Measurements from ENCODE around the gene PSPC1. TPM values are rescaled to one million over a fixed set of nuclear protein-coding genes. Genes with fewer than 3 reads are reported as not detected.
A peak's percentile ranks its signal among the peaks of the same experiment; 100 is the strongest.
"Not testable (repeated sequence)": the region's sequence is repeated elsewhere in the genome, so short reads cannot be mapped to it uniquely, and the experiment has no call there.

Gene PSPC1
- total RNA-seq, 2 experiments from 2014 or later = 61.8 to 62.2 TPM

DNA sequence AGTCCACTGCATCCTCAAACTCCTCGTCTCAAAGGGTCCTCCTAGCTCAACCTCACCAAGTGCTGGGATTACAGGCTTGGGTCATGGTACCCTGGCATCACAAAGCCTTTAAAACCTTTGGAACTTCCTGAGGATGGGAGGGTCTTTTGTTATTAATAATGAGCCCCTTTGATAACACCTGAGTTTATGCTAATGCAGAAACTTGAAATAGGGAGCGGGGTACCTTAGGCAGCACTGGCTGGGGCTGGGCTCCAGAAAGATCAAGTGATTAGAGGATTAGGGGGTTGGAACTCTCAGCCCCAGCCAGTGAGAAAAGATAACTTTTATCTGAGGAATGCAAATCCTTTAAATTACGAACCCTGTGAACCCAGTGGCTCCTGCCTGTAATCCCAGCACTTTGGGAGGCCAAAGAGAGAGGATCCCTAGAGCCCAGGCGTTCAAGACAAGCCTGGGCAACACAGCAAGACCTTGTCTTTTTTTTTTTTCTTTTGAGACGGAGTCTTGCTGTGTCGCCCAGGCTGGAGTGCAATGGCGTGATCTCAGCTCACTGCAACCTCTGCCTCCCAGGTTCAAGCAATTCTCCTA, 9.3 kb upstream of the PSPC1 start:
- H3K4me1 Mint-ChIP-seq (ENCODE audit: low read depth) = no peaks in the 10 kb centered on the region
- H3K27me3 Mint-ChIP-seq = no peaks in the 10 kb centered on the region
- ChIA-PET POLR2A (interaction anchor here (1.6 kb wide), 1 partner anchor 9 kb away, joined by 3 read pairs; the partner anchor contains the start of gene PSPC1), CTCF (interaction anchor here (0.9 kb wide), 1 partner anchor 26 kb away, joined by 3 read pairs; no protein-coding TSS in a partner anchor)
- TF ChIP-seq, protein P1, sequence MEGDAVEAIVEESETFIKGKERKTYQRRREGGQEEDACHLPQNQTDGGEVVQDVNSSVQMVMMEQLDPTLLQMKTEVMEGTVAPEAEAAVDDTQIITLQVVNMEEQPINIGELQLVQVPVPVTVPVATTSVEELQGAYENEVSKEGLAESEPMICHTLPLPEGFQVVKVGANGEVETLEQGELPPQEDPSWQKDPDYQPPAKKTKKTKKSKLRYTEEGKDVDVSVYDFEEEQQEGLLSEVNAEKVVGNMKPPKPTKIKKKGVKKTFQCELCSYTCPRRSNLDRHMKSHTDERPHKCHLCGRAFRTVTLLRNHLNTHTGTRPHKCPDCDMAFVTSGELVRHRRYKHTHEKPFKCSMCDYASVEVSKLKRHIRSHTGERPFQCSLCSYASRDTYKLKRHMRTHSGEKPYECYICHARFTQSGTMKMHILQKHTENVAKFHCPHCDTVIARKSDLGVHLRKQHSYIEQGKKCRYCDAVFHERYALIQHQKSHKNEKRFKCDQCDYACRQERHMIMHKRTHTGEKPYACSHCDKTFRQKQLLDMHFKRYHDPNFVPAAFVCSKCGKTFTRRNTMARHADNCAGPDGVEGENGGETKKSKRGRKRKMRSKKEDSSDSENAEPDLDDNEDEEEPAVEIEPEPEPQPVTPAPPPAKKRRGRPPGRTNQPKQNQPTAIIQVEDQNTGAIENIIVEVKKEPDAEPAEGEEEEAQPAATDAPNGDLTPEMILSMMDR (IDR thresholded peaks at IDR 0.05) = no peak
- intact Hi-C loops (cut with micrococcal nuclease) = no loop called here
- H3K36me3 Mint-ChIP-seq (ENCODE audit: low read depth) = no peaks in the 10 kb centered on the region
- no peak overlapping the region for H3K4me3 Mint-ChIP-seq
- DNase-seq (no peak), ATAC-seq (no peak)
- H3K27ac Mint-ChIP-seq = no peak overlapping the region
- no peaks in the 10 kb centered on the region for H3K9me3 Mint-ChIP-seq

DNA sequence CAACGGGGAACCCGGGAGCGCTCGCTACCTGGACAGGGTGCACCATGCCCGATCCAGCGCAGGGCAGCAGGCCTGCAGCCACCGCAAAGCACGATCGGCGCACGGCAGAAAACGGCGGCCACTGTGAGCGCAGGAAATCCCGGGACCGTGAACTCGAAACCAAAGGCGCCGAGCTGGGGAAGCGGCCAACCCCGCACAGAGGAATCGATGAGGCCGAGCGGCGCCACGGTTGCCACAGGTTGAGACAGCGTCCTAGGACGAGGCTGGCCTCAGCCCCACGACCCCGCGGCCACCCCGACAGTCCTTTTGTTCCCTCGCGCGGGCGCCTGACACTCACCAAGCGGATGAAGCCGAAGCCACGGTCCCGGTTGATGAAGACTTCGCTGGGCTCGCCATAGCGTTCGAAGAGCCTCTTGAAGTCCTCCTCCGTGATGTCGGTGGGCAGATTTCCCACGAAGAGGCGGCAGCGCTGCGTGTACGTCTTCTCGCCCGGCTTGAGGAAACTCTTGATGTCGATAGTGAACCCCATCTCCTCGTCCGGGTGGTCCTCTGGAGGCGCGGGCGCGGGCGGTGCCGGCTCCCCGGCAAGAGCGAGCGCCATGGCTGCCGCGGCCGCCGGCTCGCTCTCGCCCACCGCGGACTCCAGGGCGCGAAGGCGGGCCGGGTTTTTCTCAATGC, 557 bp downstream of the PSPC1 start:
- ChIA-PET POLR2A (interaction anchor here (0.8 to 2.6 kb wide), 7 partner anchors 11 to 86 kb away, joined by 3 to 9 read pairs (median 6); partner anchors contain the start of gene ZMYM5), CTCF (interaction anchor here (1.4 to 1.7 kb wide), 2 partner anchors 12 to 82 kb away, joined by 3 to 9 read pairs; no protein-coding TSS in a partner anchor)
- peak; percentile 47 for ATAC-seq

DNA sequence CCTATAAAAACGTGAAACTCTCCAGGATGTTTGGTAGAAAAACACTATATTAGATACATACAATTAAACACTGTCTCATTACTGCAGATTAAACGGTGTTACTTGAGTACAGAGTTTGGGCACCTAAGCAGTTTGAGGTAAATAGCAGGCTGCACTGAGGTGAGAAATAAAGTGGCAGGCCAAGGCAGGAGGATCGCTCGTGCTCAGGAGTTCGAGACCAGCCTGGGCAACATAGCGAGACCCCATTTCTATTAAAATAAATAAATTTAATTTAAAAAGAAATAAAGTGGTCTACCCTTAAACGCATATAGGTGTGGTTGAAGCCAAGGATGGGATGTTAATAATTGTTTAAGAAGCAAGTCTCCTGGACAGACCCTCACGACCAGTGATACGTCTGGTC, 1.2 kb downstream of the PSPC1 start:
- Mint-ChIP-seq H3K36me3 (ENCODE audit: low read depth) (peaks cover 19% of the 10 kb centered on the region), H3K27me3 (no peaks in the 10 kb centered on the region), H3K4me1 (ENCODE audit: low read depth) (peaks cover 5% of the 10 kb centered on the region), H3K9me3 (peaks cover 1% of the 10 kb centered on the region), H3K4me3 (peak overlapping the region; percentile 82), H3K27ac (peak overlapping the region; percentile 97)
- DNase-seq (peak; percentile 19), ATAC-seq (no peak)
- ChIA-PET CTCF (interaction anchor here (1.4 to 1.7 kb wide), 2 partner anchors 11 to 83 kb away, joined by 3 to 9 read pairs; no protein-coding TSS in a partner anchor), POLR2A (interaction anchor here (0.8 to 2.6 kb wide), 7 partner anchors 10 to 86 kb away, joined by 3 to 9 read pairs (median 6); partner anchors contain the start of gene ZMYM5)
- TF ChIP-seq, protein P1 (IDR thresholded peaks at IDR 0.05) = no peak
- intact Hi-C loops (cut with micrococcal nuclease) = loop anchor here (10.0 kb wide), 2 partner anchors 83 to 183 kb away; partner anchors contain the start of gene ZMYM5

More for the DNA sequence above, 557 bp downstream of the PSPC1 start:
- peak; percentile 64 for DNase-seq
- peaks cover 5% of the 10 kb centered on the region for H3K4me1 Mint-ChIP-seq (ENCODE audit: low read depth)
- H3K36me3 Mint-ChIP-seq (ENCODE audit: low read depth) = peaks cover 19% of the 10 kb centered on the region
- H3K9me3 Mint-ChIP-seq = peaks cover 1% of the 10 kb centered on the region
- peak overlapping the region; percentile 82 for H3K4me3 Mint-ChIP-seq
- TF ChIP-seq, protein P1 (IDR thresholded peaks at IDR 0.05) = no peak
- H3K27me3 Mint-ChIP-seq = no peaks in the 10 kb centered on the region
- H3K27ac Mint-ChIP-seq = peak overlapping the region; percentile 97
- intact Hi-C loops (cut with micrococcal nuclease) = loop anchor here (10.0 kb wide), 2 partner anchors 83 to 183 kb away; partner anchors contain the start of gene ZMYM5

DNA sequence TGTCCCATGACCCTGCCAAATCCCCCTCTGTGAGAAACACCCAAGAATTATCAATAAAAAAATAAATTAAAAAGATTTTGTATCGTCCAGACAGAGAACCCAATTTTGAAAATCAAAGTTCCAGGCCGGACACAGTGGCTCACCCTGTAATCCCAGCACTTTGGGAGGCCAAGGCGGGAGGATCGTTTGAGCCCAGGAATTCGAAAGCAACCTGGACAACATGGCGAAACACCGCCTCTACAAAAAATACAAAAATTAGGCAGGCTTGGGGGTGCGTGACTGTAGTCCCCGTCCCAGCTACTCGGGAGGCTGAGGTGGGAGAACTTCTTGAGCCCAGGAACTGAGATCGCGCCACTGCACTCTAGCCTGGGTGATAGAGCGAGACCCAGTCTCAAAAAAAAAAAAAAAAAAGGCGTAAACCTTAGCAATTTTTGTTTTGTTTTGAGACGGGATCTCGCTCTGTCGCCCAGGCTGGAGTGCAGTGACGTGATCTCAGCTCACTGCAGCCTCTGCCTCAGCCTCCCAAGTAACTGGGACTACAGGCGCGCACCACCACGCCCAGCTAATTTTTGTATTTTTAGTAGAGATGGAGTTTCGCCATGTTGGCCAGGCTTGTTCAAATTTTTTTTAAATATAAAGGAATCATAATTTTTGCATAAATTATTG, 1.9 kb downstream of the PSPC1 start:
- not testable (repeated sequence) for H3K27me3 Mint-ChIP-seq; ATAC-seq; H3K9me3 Mint-ChIP-seq; H3K4me1 Mint-ChIP-seq (ENCODE audit: low read depth)
- POLR2A ChIA-PET = interaction anchor here (0.8 to 2.6 kb wide), 4 partner anchors 10 to 87 kb away, joined by 3 to 8 read pairs (median 4); no protein-coding TSS in a partner anchor
- Mint-ChIP-seq H3K36me3 (ENCODE audit: low read depth) (peaks cover 20% of the 10 kb centered on the region), H3K27ac (peak overlapping the region; percentile 76), H3K4me3 (peak overlapping the region; percentile 82)
- intact Hi-C loops (cut with micrococcal nuclease) = loop anchor here (10.0 kb wide), 2 partner anchors 84 to 184 kb away; partner anchors contain the start of gene ZMYM5
- CTCF ChIA-PET = interaction anchor here (1.4 to 1.7 kb wide), 2 partner anchors 10 to 84 kb away, joined by 3 to 9 read pairs; no protein-coding TSS in a partner anchor
- peak; percentile 30 for DNase-seq

DNA sequence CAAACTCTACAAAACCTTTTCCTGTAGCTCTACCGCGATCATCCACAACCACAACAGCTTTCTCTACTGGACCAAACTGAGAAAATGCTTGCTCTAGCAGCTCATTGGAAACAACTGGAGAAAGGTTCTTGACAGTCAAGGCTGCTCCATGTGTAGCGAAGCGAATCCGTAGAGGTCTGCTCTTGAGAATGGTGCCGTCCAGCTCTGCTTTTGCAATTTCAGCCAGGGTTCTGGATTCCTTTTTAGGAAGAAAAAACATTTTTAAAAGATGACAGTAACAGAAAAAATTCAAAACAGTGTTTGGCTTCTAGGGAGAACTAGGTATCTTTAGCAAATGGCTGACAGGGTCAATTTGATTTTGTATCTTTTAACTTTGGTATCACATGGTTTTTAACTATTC, 10.4 kb downstream of the PSPC1 start:
- intact Hi-C loops (cut with micrococcal nuclease) = no loop called here
- Mint-ChIP-seq H3K4me1 (ENCODE audit: low read depth) (peaks cover 34% of the 10 kb centered on the region), H3K4me3 (no peak overlapping the region), H3K9me3 (no peaks in the 10 kb centered on the region), H3K36me3 (ENCODE audit: low read depth) (peaks cover 47% of the 10 kb centered on the region), H3K27me3 (no peaks in the 10 kb centered on the region), H3K27ac (peak overlapping the region; percentile 17)
- DNase-seq (no peak), ATAC-seq (no peak)
- ChIA-PET POLR2A (interaction anchor here (2.3 kb wide), 1 partner anchor 9 kb away, joined by 8 read pairs; no protein-coding TSS in a partner anchor), CTCF (no interaction called here)
- TF ChIP-seq, protein P1 (IDR thresholded peaks at IDR 0.05) = no peak
